A549 (cell line): ENCODE data around the gene NUDT16L1.

ENCODE experiments used
- CEBPB ChIP-seq, 2 experiments: fragments of >200 bp in 1 of 2; sonication (Bioruptor Twin) in 1 of 2; formaldehyde crosslinking in 1 of 2; IDR thresholded peaks; 2 replicates each; pipeline ENCODE4 v1.6.1; 2012 to 2016
- ESRRA ChIP-seq: fragments of 150-350 bp; IDR thresholded peaks from 2 replicates; pipeline ENCODE4 v1.6.1; 2014; ENCODE audit warnings: mild to moderate bottlenecking, low read length, borderline replicate concordance
- MAFK ChIP-seq: fragments of 450-650 bp; IDR thresholded peaks from 2 replicates; pipeline ENCODE4 v1.6.1; 2014; ENCODE audit not compliant: partially characterized antibody
- POLR2A ChIP-seq: IDR thresholded peaks from 2 replicates; pipeline ENCODE4 v1.6.1; 2012; ENCODE audit warnings: mild to moderate bottlenecking, low read length
- RAD21 ChIP-seq, 2 experiments: fragments of >200 bp in 1 of 2; sonication (Bioruptor Twin) in 1 of 2; formaldehyde crosslinking in 1 of 2; IDR thresholded peaks in 1 of 2; conservative IDR thresholded peaks in 1 of 2; 2 replicates in 1 of 2; 3 replicates in 1 of 2; pipeline ENCODE4 v1.6.1; 2012 to 2018; ENCODE audit warnings: inconsistent platforms in 1 of 2
- RNF2 ChIP-seq: fragments of 200-600 bp; sonication (generic); IDR thresholded peaks from 2 replicates; pipeline ENCODE4 v1.6.1; 2016; ENCODE audit warnings: low read depth, mild to moderate bottlenecking, antibody characterized with exemption, moderate library complexity, borderline replicate concordance
- TF ChIP-seq, protein P1 (sequence below): fragments of >200 bp; sonication (Bioruptor Twin); formaldehyde crosslinking; IDR thresholded peaks from 3 replicates; pipeline ENCODE4 v1.5.1; 2016
- TF ChIP-seq, protein P2 (sequence below): fragments of 200-600 bp; sonication (generic); IDR thresholded peaks from 2 replicates; pipeline ENCODE4 v1.6.1; 2016; ENCODE audit warnings: antibody characterized with exemption, mild to moderate bottlenecking, moderate library complexity

DNA sequence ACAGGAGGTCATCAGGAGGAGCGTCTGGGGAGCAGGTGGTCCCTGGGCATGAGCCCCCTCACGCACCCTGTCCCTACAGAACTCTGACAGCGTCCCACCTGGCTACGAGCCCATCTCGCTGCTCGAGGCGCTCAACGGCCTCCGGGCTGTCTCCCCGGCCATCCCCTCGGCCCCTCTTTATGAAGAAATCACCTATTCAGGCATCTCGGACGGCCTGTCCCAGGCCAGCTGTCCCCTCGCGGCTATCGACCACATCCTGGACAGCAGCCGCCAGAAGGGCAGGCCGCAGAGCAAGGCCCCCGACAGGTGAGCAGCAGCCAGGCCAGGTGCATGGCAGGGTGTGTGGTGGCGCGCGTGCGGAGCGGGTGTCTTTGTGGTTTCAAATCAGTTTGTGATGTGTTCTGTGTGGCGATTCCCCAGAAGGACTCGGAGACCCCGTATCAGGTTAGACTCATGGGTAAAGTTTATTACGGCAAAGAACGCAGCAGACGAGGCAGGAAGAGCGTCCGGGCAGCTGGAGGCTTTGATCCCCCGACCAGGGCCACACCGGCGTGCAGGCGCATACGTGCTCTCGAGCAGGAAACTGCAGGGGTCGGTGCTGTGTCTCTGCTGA, 11.8 kb upstream of the NUDT16L1 start:
- TF ChIP-seq, protein P1, sequence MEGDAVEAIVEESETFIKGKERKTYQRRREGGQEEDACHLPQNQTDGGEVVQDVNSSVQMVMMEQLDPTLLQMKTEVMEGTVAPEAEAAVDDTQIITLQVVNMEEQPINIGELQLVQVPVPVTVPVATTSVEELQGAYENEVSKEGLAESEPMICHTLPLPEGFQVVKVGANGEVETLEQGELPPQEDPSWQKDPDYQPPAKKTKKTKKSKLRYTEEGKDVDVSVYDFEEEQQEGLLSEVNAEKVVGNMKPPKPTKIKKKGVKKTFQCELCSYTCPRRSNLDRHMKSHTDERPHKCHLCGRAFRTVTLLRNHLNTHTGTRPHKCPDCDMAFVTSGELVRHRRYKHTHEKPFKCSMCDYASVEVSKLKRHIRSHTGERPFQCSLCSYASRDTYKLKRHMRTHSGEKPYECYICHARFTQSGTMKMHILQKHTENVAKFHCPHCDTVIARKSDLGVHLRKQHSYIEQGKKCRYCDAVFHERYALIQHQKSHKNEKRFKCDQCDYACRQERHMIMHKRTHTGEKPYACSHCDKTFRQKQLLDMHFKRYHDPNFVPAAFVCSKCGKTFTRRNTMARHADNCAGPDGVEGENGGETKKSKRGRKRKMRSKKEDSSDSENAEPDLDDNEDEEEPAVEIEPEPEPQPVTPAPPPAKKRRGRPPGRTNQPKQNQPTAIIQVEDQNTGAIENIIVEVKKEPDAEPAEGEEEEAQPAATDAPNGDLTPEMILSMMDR = no peak
- no peak for TF ChIP-seq MAFK
- no peak for TF ChIP-seq POLR2A
- no peak for TF ChIP-seq ESRRA
- no peak for TF ChIP-seq RNF2
- no peak for TF ChIP-seq RAD21 (conservative IDR thresholded peaks at IDR 0.05 in 1 of 2, IDR thresholded peaks at IDR 0.05 in 1 of 2)
- no peak for TF ChIP-seq CEBPB (IDR thresholded peaks at IDR 0.05)
- TF ChIP-seq, protein P2, sequence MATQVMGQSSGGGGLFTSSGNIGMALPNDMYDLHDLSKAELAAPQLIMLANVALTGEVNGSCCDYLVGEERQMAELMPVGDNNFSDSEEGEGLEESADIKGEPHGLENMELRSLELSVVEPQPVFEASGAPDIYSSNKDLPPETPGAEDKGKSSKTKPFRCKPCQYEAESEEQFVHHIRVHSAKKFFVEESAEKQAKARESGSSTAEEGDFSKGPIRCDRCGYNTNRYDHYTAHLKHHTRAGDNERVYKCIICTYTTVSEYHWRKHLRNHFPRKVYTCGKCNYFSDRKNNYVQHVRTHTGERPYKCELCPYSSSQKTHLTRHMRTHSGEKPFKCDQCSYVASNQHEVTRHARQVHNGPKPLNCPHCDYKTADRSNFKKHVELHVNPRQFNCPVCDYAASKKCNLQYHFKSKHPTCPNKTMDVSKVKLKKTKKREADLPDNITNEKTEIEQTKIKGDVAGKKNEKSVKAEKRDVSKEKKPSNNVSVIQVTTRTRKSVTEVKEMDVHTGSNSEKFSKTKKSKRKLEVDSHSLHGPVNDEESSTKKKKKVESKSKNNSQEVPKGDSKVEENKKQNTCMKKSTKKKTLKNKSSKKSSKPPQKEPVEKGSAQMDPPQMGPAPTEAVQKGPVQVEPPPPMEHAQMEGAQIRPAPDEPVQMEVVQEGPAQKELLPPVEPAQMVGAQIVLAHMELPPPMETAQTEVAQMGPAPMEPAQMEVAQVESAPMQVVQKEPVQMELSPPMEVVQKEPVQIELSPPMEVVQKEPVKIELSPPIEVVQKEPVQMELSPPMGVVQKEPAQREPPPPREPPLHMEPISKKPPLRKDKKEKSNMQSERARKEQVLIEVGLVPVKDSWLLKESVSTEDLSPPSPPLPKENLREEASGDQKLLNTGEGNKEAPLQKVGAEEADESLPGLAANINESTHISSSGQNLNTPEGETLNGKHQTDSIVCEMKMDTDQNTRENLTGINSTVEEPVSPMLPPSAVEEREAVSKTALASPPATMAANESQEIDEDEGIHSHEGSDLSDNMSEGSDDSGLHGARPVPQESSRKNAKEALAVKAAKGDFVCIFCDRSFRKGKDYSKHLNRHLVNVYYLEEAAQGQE = no peak
